Measurements from ENCODE around the gene TEKT3.

GRCh38 chr17:15386083-15386482, 44.7 kb upstream of the TEKT3 start:
- TF ChIP-seq CTCF (conservative IDR thresholded peaks at IDR 0.05) (no peak), EZH2 (IDR thresholded peaks at IDR 0.05; ENCODE audit: low read depth) (no peak)
